Immature natural killer cell (primary cell): ENCODE results near the gene TREX2. TPM values are rescaled to one million over a fixed set of nuclear protein-coding genes. Genes with fewer than 3 reads are reported as not detected.

ENCODE experiments used
- DNase-seq, 3 donors: peaks; one replicate each; pipeline ENCODE4 v3.0.0; 2022; ENCODE audit warnings: mixed read lengths in 1 of 3
- H3K27ac Mint-ChIP-seq, 6 donors: one replicate each; pipeline ENCODE4 v1.8.0; 2020; ENCODE audit warnings: mixed read lengths in 6 of 6, mild to moderate bottlenecking in 5 of 6, inconsistent platforms in 4 of 6, moderate library complexity in 3 of 6
- H3K27me3 Mint-ChIP-seq, 3 donors: one replicate each; pipeline ENCODE4 v1.8.0; 2020 to 2021; ENCODE audit warnings: low read depth in 3 of 3, mild to moderate bottlenecking in 3 of 3, mixed read lengths in 3 of 3, moderate library complexity in 3 of 3, inconsistent platforms in 1 of 3
- H3K36me3 Mint-ChIP-seq, 3 donors: one replicate each; pipeline ENCODE4 v1.8.0; 2020; ENCODE audit warnings: mixed read lengths in 3 of 3, inconsistent platforms in 2 of 3, mild to moderate bottlenecking in 2 of 3
- H3K4me1 Mint-ChIP-seq, 2 donors: one replicate each; pipeline ENCODE4 v1.8.0; 2020; ENCODE audit warnings: inconsistent platforms in 2 of 2, mild to moderate bottlenecking in 2 of 2, mixed read lengths in 2 of 2, moderate library complexity in 1 of 2
- H3K4me3 Mint-ChIP-seq, 5 donors: one replicate each; pipeline ENCODE4 v1.8.0; 2020; ENCODE audit warnings: mild to moderate bottlenecking in 5 of 5, mixed read lengths in 5 of 5, inconsistent platforms in 3 of 5, moderate library complexity in 3 of 5
- H3K9me3 Mint-ChIP-seq, 6 donors: one replicate each; pipeline ENCODE4 v1.8.0; 2020; ENCODE audit warnings: mild to moderate bottlenecking in 6 of 6, mixed read lengths in 6 of 6, inconsistent platforms in 4 of 6, moderate library complexity in 3 of 6
- polyA plus RNA-seq, 3 donors: library from polyadenylated mRNA; unstranded; fragments of 300-500 nt; fragmentation: Illumina TruSeq; gene quantifications; one replicate each; pipeline ENCODE4 v1.2.3, GENCODE V29; 2021

The TREX2 gene
- polyA plus RNA-seq, 3 donors from 2014 or later, result 0.64 to 0.67 TPM; not detected in 1

DNA sequence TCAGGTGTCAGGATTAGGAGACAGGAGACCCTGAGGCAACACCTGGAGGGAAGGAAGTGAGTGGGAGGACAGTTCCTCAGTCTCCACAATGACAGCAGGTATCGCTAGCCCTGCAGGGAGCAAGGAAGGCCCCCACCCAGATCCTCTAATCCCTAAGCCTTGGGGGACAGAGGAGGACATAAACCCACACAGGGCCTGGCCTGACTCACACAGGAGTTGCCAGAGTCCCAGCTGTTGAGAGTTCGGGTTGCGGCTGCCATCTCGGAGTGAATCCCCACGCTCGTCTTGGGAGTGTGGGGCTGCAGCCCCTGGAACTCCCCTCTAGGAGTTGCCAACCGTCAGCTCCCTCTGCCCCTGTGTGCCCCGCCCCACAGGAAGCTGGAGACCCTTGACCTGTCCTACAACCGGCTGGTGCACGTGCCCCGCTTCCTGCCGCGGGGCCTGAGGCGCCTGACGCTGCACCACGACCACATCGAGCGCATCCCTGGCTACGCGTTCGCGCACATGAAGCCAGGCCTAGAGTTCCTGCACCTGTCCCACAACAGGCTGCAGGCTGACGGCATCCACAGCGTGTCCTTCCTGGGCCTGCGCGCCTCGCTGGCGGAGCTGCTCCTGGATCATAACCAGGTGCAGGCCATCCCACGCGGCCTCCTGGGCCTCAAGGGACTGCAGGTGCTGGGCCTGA is 39.7 kb upstream of the TREX2 start:
- no peaks in the 10 kb centered on the region for H3K36me3 Mint-ChIP-seq
- H3K27me3 Mint-ChIP-seq, result no peaks in the 10 kb centered on the region
- H3K9me3 Mint-ChIP-seq, result no peaks in the 10 kb centered on the region
- H3K4me1 Mint-ChIP-seq, result no peaks in the 10 kb centered on the region
- H3K27ac Mint-ChIP-seq, result no peak overlapping the region
- DNase-seq, result no peak
- H3K4me3 Mint-ChIP-seq, result no peak overlapping the region

DNA sequence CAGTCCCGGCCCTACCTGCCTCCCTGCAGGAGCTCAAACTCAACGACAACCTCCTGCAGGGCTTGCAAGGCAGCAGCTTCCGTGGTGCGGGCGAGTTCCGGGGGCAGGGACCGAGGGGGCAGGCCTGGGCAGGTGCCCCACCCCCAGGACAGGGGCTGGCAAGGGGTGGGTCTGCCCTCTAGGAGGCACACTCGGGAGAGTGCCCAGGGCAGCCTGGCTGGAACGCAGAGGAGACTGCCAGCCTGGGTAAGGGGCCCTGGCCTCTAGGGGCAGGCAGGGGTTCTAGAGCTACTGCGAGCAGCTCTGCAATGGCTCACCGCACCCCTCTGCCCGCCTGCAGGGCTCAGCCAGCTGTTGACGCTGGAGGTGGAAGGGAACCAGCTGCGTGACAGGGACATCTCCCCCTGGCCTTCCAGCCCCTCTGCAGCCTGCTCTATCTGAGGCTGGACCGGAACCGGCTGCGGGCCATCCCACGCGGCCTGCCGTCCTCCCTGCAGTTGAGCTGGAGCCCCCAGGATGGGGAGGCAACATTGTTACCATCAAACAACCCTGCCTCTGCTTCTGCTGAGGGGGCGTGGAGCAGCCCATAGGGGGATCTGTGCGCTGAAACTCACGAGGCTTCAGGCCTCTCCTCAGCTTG is 36.6 kb upstream of the TREX2 start:
- Mint-ChIP-seq H3K36me3 (no peaks in the 10 kb centered on the region), H3K4me3 (no peak overlapping the region), H3K4me1 (no peaks in the 10 kb centered on the region), H3K27me3 (peaks cover 0 to 1% (median 0%) of the 10 kb centered on the region in 3 donors), H3K27ac (no peak overlapping the region), H3K9me3 (no peaks in the 10 kb centered on the region)
- DNase-seq, result no peak

DNA sequence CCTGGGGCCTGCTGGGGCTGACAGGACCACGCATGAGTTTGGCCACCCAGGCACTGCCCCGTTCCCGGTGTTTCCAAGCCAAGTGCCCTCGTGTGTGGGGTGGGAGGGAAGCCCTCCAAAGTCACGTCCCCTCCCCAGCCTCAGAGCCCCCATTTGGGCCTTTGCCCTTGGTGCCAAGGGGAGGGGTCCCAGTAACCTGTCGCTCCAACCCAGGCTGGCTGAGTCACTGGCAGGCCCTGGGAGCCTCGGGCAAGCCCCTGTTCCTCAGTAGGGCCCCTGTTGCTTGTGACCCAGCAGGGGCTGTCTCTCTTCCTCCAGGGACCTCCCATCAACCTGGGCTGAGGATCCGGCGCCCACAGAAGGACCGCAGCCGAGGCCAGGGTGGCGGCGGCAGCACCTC is 35.2 kb upstream of the TREX2 start:
- Mint-ChIP-seq H3K27me3 (peaks cover 0 to 2% (median 1%) of the 10 kb centered on the region in 3 donors), H3K4me3 (no peak overlapping the region), H3K9me3 (no peaks in the 10 kb centered on the region), H3K27ac (no peak overlapping the region), H3K36me3 (no peaks in the 10 kb centered on the region), H3K4me1 (no peaks in the 10 kb centered on the region)
- no peak for DNase-seq

DNA sequence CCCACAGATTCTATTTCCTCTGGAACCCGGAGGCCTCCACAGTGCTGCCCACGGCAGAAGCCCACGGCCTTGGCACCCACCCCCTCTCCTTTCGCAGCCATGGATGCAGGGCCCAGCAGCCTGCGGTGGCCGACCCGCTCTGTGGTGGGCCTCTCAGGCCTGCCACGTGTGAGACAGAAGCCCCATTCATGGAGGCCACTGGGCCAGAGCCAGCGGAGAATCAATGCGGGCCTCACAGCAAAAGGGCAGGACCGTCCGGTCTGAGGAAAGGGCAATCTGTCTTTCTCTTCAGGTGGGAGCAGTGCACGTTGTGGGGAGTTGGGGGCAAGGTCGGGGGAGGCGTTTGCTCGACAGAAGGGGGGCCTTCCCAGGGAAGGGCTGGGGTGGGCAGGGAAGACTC is 32.9 kb upstream of the TREX2 start:
- peaks cover 0 to 2% (median 1%) of the 10 kb centered on the region in 3 donors for H3K27me3 Mint-ChIP-seq
- H3K9me3 Mint-ChIP-seq, result no peaks in the 10 kb centered on the region
- no peak overlapping the region for H3K4me3 Mint-ChIP-seq
- peaks cover 0 to 5% of the 10 kb centered on the region in 2 donors for H3K4me1 Mint-ChIP-seq
- H3K27ac Mint-ChIP-seq, result no peak overlapping the region
- no peak for DNase-seq
- H3K36me3 Mint-ChIP-seq, result no peaks in the 10 kb centered on the region

DNA sequence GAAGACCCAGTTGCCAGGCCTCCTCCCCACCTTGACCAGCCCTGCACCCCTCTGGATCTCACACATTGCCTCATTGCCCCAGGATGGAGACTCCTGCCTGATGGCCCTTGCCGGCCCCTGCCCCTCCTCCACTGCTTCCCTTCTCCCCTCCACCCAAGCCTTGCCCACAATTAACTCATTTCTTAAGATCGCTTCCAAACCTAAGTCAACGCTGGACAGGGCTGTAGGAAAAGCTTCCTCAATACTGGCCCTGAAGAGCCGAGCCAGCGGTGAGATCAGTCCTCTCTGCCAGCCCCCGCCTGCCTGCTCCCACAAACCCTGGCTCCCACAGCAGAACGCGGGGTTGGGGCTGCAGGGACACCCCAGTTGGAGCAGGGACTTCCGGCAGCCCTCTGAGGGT is 32.0 kb upstream of the TREX2 start:
- DNase-seq, result no peak
- Mint-ChIP-seq H3K27me3 (peaks cover 0 to 2% (median 1%) of the 10 kb centered on the region in 3 donors), H3K4me3 (no peak overlapping the region), H3K9me3 (no peaks in the 10 kb centered on the region), H3K4me1 (peaks cover 0 to 7% of the 10 kb centered on the region in 2 donors), H3K36me3 (no peaks in the 10 kb centered on the region), H3K27ac (no peak overlapping the region)

DNA sequence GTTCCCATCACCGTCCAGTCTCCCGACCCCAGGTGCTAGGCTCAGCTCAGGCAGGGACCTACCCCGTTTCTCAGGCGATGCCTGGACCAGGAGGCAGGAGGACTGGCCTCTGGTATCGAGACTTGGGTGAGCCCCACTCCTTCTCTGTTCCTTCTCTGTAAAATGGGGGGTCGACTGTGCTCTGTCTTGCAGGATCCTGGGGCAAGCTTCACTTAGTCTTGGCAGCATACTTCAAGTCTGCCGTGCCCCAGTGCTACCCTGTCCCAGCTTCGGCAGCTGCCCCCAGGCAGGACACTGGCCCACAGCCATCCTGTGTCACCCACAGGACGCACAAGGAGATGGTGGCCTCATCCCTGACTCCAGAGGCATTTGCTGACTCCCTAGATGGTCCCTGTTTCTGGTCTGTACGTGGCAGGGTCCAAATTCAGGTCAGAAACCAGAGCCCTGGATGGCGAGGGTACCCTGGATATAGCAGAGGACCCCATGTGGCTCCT is 31.6 kb upstream of the TREX2 start:
- Mint-ChIP-seq H3K36me3 (no peaks in the 10 kb centered on the region), H3K4me1 (peaks cover 0 to 7% of the 10 kb centered on the region in 2 donors), H3K9me3 (no peaks in the 10 kb centered on the region), H3K4me3 (no peak overlapping the region), H3K27ac (no peak overlapping the region), H3K27me3 (peaks cover 0 to 2% (median 1%) of the 10 kb centered on the region in 3 donors)
- no peak for DNase-seq

DNA sequence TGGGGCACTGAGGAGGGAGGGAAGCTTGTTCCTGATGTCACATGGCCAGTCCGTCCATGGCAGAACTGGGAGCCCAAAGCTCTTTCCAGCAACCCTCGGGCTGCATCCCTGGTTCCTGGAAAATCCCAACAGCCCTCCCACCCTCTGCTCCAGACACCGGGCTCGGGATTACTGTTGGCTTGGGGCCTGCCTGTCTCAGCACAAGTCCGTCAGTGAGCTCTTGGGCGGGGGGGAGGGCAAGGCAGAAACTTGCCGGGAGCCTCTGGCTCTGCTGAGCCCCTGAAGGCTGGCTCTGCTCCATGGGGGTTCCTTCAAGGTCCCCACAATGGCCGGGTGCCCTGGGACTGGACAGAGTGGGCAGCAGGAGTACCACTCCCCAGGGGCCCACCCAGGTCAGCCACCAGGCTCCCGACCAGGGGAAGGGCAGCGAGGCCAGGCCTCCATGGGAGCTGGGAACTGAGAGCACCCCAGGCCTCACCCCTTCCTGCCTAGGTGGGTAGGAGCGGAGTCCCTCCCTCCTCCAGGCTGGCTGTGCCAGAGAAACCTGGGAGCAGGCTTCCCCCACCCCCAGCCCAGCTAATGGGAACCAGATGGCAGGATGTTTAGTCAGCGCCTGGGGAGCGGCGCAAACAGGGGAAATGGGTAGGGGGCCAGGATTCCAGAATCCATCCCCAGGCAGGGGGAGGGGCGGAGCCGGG is 31.0 kb upstream of the TREX2 start:
- H3K4me3 Mint-ChIP-seq, result no peak overlapping the region
- H3K4me1 Mint-ChIP-seq, result peaks cover 0 to 9% of the 10 kb centered on the region in 2 donors
- no peak overlapping the region for H3K27ac Mint-ChIP-seq
- H3K9me3 Mint-ChIP-seq, result no peaks in the 10 kb centered on the region
- peaks cover 0 to 2% (median 1%) of the 10 kb centered on the region in 3 donors for H3K27me3 Mint-ChIP-seq
- DNase-seq, result no peak
- no peaks in the 10 kb centered on the region for H3K36me3 Mint-ChIP-seq

DNA sequence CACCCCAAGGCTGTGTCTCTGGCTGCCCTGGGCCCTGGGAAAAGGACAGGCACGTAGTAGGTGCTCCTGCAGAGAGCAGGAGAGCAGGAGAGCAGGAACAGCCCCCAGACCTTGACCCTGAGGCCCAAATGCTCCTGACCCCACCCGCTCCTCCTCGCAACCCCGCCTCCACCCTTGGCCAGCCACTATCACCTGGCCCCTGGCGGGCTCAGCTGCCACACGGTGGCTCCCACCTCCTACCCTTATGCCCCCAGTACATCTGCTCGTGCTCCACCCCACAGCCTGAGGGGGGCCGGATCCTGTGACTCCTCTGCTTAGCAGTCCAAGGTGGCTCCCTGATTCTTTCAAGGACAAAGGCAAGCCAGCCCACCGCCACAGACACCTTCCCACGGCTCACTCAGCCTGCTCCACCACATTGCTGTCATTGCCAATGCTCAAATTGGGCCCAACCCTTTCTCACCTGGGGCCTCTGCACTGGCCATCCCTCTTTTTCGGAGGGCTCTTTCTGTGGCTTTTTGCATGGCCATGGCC is 30.0 kb upstream of the TREX2 start:
- peaks cover 5 to 14% of the 10 kb centered on the region in 2 donors for H3K4me1 Mint-ChIP-seq
- DNase-seq, result no peak
- H3K27ac Mint-ChIP-seq, result peak overlapping the region in 2 of 6 donors; percentile 22 to 27
- no peaks in the 10 kb centered on the region for H3K9me3 Mint-ChIP-seq
- H3K36me3 Mint-ChIP-seq, result no peaks in the 10 kb centered on the region
- peak overlapping the region in 3 of 5 donors; percentile 41 to 48 (median 46) for H3K4me3 Mint-ChIP-seq
- peaks cover 1 to 4% (median 2%) of the 10 kb centered on the region in 3 donors for H3K27me3 Mint-ChIP-seq

DNA sequence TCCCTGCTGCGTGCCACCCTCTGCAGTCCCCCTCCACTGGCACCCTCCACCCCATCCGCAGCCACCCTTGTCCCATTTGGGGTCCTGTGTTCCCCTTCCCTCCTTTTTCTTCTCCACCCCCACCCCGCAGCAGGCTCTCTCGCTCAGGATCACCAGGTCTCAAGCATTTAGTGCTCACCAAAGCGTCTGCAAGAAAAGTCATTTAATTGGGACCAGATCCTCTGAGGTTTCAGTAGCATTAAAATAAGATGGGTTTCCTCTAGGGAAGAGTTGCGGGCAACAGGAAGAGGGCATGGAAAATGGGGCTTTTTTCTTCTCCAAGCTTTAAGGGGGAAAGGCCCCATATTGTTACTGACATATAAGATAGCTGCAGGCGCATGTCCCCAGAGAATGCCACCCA is 29.4 kb upstream of the TREX2 start:
- Mint-ChIP-seq H3K27me3 (peaks cover 1 to 6% (median 2%) of the 10 kb centered on the region in 3 donors), H3K27ac (peak overlapping the region in 1 of 6 donors; percentile 50), H3K9me3 (no peaks in the 10 kb centered on the region), H3K36me3 (no peaks in the 10 kb centered on the region), H3K4me3 (peak overlapping the region in 2 of 5 donors; percentile 27 to 56), H3K4me1 (peaks cover 6 to 14% of the 10 kb centered on the region in 2 donors)
- DNase-seq, result no peak

DNA sequence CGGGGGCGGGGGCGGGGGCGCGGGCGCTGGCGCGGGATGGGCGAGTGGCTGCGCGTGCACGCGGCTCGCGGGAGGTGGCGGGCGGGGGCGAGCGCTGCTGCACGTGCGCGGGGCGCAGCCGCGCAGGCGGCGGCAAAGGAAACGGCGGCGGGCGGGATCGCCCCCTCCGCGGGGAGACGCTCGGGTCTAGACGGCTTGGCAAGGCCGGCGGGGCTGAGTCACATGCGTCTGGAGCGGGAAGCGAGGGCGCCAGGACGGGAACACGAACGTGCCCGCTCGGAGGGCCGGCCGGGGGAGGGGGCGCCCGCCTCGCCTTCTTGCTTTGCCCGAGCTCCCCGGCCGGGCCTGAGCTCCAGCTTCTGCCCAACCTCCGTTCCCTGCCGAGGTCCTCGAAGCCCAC is 28.9 kb upstream of the TREX2 start:
- peak; percentile 53 to 64 (median 54) for DNase-seq
- peaks cover 6 to 17% of the 10 kb centered on the region in 2 donors for H3K4me1 Mint-ChIP-seq
- no peak overlapping the region for H3K27ac Mint-ChIP-seq
- H3K4me3 Mint-ChIP-seq, result peak overlapping the region in 1 of 5 donors; percentile 56
- peaks cover 1 to 6% (median 2%) of the 10 kb centered on the region in 3 donors for H3K27me3 Mint-ChIP-seq
- no peaks in the 10 kb centered on the region for H3K36me3 Mint-ChIP-seq
- H3K9me3 Mint-ChIP-seq, result no peaks in the 10 kb centered on the region

DNA sequence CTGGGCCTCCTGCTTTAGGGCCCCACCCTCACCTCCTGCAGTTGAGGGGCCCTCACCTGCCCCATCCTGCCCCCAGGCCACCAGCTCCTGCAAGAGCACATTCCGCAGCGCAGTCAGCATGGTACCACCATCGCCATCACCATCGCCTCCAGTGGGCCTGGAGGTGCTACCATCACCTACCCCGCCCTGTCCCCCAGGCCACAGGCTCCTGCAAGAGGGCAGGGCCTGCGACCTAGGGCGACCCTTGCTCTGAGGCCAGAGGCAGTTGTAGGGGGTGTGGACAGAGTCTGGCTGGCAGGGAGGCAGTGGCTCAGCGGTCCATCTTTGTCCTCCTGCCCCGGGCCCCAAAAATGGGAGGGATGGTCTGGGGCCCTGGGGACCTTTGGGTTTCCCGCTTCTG is 28.4 kb upstream of the TREX2 start:
- peak in 2 of 3 donors; percentile 12 to 19 for DNase-seq
- Mint-ChIP-seq H3K9me3 (no peaks in the 10 kb centered on the region), H3K27ac (peak overlapping the region in 3 of 6 donors; percentile 12 to 79 (median 24)), H3K27me3 (peaks cover 1 to 4% (median 2%) of the 10 kb centered on the region in 3 donors), H3K36me3 (no peaks in the 10 kb centered on the region), H3K4me3 (peak overlapping the region; percentile 60 to 72 (median 68)), H3K4me1 (peaks cover 6 to 20% of the 10 kb centered on the region in 2 donors)

DNA sequence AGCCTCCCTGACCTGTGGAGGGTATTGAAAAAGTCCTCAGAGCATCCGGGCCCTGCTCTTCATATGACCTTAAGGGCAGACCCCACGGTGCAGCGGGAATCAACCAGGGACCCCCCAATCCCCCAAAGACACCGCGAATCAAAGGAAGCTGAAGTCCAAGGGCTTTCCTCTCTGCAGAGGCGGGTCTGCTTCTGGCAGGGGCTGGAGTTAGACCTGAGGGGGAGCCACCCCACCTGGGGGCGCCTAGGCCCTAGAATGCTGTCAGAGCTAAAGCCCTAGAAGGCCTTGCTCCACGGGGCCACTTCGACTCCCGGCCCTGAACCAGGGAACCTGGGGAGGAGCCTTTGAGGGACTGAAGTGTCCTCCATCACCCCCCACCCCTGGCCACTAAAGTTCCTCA is 27.3 kb upstream of the TREX2 start:
- Mint-ChIP-seq H3K4me3 (peak overlapping the region; percentile 1 to 60 (median 46)), H3K4me1 (peaks cover 6 to 23% of the 10 kb centered on the region in 2 donors), H3K36me3 (no peaks in the 10 kb centered on the region), H3K27ac (no peak overlapping the region), H3K9me3 (no peaks in the 10 kb centered on the region), H3K27me3 (peaks cover 1 to 4% (median 2%) of the 10 kb centered on the region in 3 donors)
- no peak for DNase-seq

DNA sequence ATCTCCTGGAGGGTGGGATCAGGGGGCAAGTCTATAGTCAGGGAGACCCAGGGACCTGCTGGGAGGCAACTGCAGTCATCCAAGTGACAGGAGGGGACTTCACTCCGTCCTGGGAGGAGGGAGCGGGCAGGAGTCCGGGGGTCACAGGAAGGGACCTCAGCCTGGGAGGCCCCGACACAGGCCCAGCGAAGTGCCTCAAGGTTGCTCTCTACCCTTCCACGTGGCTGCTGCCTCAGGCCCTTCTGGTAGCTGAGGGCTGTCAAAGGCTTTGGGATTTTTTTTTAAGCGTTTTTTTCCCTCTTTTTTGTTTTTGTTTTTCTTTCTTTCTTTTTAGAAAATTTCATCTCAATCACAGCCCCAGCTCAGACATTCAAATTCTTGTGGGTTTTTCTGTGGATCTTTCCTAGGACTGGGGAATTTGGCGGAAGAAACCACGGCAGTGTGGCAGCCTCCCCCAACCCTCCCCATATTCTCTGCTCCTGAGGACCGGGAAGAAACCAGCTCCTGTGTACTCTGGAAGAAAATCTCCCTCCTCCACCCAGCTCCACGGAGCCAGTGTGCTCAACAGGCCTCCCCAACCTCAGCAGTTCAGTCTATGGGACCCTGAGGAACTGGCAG is 25.9 kb upstream of the TREX2 start:
- H3K9me3 Mint-ChIP-seq, result no peaks in the 10 kb centered on the region
- no peak overlapping the region for H3K4me3 Mint-ChIP-seq
- H3K27ac Mint-ChIP-seq, result peak overlapping the region in 1 of 6 donors; percentile 49
- H3K36me3 Mint-ChIP-seq, result no peaks in the 10 kb centered on the region
- peaks cover 1 to 4% (median 2%) of the 10 kb centered on the region in 3 donors for H3K27me3 Mint-ChIP-seq
- DNase-seq, result no peak
- peaks cover 6 to 23% of the 10 kb centered on the region in 2 donors for H3K4me1 Mint-ChIP-seq
